Activated CD8-positive, alpha-beta memory T cell treated with anti-CD3 and anti-CD28 coated beads for 4 hours (primary cell): ENCODE data around the gene ATP5F1E.

Source experiments
- DNase-seq, 2 donors: peaks; one replicate each; pipeline ENCODE4 v3.0.0-alpha.2; 2020; ENCODE audit warnings: low read depth in 2 of 2

Gene ATP5F1E

DNA sequence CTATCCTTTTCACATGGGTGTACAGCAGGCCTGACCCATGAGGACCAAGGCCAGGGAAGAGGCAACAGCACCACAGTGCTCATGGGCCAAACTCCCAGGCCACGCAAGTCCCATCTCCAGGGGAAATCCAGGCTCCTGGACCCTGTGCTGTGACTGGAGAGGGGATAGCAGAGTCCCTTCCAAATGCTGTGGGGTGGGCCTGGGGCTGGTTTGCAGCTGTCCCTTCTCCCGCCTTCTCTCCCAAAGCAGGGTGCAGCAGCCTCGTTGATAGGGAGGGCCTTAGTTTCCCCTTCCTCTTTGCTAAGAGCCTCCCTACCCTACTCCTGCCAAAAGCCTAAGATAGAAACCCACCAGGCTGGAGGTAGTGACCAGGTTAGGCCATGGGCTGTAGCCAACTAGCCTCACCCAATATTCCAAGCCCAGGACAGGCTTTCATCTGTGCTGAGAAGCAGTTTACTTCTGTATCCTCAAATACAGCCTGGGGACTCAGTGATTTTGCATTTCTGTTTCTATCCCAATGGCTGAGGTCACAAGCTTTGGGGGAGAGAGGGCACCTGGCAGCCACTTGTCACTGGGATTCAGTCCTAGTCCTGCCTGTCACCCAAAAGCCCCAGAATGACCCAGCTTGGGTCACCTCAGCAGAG, 26.5 kb downstream of the ATP5F1E start:
- no peak for DNase-seq

DNA sequence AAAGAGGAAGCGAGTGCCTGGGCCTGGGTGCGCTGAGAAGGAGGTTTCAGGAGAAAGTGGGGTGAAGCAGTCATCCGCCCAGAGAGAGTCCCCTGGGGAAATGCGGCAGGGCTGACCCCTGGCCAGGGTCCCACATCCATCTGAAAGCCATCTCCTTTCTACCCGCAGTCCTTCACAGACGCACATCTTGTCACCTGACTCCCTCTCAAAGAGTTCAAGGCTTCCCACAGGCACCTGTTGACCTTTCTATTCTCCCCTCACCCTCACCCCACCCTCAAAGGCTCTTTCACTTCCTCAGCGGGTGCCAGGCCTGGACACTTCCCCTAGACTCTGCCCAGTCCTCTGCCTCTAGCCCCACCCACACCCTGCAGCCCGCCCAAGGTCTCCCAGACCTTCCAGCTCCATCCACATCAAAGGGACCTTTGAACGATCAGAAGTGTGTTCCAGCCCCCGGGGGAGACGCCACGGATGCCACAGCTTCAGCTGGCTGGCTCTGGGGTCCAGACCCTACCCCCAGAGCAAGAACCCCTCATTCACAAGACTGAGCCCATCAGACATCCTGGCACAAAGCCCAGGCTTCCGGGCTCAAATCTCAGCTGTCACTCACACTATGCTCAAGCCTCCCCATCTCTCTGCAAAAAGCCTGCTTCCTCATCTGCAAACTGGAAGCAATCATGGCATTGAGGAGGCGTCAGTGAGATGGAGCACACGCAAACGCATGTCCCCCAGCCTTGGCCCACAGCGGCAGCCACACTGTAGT, 27.2 kb downstream of the ATP5F1E start:
- no peak for DNase-seq

DNA sequence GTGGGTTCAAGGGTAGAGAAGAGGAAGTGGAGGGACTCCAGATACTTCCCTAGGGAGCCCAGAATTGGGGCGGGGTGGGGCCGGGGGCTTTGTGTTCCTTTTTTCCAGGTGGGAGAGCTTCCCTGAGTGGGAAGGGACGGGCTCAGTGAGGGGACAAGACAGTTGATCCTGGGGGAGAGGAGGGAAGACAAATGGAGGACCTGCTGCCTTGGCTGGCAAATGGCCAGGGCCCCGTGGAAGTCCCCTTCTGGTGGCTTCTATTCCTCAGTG, 27.7 kb downstream of the ATP5F1E start:
- no peak for DNase-seq

DNA sequence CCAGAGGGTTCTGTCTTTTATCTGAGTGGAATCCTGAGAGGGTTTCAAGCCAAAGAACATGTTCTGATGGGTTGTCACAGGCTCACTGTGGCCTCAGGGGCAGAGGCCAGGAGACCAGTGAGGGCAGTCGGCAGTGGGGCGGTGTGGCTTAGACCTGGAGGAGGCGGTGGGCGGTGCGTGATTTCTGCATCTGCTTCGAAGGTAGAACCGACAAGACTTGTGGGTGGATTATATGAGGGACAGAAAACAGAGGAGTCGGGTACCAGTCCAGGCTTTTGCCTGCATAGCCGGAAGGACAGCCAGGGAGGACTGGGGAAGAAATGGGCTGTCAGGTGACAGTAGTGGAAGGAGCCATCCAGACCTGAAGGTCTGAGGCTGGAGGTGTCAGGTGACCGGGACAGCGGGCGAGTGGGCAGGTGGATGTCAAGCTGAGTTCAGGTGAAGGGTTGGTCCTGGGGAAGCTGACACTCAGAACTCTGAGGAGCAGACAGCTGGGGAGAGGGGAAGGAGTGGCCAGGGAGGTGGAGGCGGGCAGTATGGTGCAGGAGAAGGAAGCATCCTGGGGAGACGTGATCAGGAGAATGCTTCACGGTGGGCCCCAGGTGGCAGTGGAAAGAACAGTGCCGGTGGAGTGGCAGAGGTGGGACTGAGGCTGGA, 28.2 kb downstream of the ATP5F1E start:
- no peak for DNase-seq

DNA sequence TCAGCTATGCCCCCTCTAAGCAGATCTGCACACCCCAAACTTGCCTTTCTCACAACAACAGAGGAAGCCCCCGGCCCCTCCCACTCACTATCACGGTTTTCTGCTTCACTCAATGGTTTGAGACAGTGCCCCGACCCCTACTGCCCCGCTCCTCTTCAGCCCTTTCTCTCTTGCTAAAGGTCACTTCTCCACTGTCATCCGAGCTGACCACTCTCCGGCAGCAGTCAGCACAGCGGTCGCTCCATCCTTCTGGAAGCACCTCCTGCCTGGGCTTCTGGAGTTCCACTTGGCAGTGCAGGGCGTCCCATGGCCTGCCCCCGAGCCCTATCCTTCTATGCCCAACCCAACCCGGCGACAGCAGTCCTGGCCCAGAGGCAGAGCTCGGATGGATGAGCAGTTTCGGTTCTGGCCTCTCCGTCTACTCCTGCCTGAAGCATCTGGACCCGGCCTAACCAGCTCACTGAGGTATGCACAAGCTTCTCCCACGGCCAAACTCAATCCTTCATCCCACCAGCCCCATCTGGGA, 29.2 kb downstream of the ATP5F1E start:
- no peak for DNase-seq

DNA sequence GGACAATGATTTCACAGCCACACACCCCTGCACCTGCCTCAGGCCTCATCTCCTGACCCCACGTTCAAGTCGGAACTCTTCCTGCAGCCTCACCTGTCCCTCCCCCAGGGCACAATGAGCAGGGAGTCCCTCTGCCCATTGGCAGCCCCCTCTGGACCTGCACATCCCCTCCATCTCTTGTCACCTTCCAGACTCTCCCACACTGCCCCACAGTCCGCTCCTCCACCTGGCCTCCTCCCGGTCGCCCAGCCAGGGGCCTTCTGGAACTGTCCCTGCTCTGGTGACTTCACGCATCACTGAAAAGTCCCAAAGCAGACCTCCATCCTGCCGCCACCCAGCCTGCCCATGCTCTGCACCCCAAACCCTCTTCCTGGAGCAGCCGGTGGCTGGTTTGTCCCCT, 29.7 kb downstream of the ATP5F1E start:
- DNase-seq, result no peak

DNA sequence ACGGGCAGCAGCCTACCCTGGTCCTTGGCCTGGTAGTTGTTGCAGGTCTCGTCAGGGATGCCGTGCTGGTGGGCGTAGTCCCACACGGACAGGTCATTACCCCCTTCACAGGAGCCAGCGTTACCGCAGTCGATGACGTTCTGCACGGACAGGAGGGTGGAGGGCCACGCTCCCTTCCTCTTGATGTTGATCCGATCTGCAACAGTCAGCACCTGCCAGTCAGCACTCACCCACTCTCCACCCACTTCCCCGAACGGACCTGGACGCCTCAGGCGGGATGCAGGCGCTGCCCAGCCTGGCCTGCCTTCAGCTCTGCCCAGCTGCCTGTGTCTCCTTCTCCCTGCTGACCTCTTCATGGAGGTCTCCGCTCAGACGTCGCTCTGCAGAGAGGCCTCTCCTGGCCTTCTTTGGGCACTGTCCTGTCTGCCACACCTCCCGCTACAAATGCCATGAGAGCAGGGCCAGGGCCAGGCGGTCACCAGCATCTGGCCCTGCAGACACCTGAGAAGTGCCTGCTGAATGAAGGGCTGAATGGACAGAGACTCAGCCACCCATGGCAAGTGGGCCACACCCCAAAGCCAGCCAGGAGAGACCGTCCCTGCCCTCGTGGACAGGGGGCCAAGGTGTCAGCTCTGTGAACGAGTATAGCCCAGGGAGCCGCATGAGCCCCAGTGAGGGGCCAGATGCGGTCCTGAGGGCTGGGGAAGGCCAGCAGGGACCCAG, 30.5 kb downstream of the ATP5F1E start:
- no peak for DNase-seq

DNA sequence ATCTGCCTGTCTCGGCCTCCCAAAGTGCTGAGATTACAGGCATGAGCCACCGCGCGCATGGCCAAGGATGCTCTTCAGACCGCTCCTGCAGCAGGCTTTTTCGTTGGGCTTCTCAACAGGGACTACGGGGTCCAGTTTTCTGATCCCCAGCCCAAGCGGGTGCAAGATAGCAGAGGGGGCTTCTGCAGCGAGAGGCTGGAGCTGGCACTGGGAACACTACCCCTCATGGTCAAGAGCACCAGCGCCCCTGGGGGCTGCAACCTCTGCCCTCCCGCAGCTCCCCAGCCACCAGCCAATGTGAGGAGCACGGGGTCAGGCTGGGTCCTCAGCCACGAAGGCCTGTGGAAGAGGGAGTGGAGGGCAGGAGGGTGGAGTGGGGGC, 31.1 kb downstream of the ATP5F1E start:
- no peak for DNase-seq

DNA sequence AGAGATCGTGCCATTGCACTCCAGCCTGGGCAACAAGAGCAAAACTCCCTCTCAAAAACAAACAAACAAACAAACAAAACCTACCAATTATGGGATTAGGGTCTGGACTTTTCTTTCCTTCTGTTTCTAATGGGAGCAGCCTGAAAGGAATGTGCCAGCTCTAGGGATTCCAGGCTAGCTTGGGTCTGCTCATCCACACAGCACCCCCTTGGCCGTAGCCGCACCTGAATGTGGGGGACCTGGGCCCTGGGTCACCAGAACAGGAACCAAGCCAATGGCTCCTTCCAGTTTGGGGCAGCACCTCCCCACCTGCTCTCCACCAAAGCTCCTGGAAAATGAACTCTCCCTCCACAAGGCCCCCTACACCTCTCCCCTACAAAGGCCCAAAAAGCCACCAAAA, 31.8 kb downstream of the ATP5F1E start:
- DNase-seq, result no peak

DNA sequence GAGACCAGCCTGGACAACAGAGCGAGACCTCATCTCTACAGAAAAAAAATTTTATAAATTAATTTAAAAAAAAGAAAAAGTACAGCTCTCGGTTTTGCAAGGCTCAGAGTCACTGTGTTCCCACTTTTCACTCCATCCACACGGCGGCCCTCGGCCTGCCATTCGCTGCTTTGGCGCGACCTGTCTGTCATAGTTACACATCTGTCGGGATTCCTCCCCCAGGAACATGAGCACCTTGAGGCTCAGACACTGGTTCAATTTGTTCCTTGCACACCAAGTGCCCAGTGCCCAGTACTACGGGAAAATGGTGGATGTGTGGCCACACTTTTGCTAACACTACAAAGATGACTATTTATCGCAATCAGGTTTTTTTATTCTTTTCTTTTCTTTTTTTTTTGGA, 33.5 kb downstream of the ATP5F1E start:
- no peak for DNase-seq

DNA sequence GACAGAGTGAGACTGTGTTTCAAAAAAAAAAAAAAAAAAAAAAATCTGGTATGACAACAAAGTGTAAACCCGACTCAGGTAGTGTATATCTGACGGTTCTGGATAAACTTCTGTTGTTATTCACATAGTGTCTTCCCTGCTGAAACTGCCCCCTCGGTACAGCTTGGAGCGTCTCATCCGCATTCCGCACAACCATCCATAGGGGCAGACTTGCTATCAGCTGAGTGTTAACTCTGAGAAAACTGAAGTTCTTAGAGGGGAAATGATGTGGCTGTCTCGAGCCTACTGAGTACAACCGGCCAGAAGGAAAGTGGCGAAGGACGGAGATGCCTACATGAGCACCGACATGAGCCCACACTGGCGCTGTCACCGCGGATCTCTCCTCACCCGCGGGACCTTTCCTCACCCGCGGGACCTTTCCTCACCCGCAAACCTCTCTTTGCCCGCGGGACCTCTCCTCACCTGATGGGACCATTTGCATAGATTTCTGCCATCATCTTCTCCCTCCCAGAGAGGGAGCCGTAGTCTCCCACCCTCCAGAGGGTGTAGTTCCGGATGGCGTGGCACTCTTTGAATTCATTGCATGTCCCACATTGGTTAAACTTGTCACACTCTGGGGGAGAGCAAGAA, 34.9 kb downstream of the ATP5F1E start:
- no peak for DNase-seq

DNA sequence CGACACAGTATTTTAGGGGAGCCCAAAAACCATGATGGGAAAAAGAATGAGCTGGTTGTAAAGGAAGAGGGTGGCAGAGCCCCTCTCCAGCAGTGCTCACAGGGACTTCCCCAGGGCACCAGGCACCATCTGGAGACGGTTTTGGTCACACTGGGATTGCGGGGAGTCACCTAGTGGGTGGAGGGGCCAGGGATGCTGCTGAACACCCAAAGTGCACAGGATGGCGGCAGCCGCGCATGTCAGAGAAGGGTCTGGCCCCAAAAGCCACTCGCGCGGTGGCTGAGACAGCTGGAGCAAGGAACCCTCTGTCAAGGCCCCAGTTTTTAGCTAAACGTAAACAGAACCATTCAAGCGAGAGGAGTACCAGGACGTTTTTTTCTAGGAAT, 35.9 kb downstream of the ATP5F1E start:
- no peak for DNase-seq

DNA sequence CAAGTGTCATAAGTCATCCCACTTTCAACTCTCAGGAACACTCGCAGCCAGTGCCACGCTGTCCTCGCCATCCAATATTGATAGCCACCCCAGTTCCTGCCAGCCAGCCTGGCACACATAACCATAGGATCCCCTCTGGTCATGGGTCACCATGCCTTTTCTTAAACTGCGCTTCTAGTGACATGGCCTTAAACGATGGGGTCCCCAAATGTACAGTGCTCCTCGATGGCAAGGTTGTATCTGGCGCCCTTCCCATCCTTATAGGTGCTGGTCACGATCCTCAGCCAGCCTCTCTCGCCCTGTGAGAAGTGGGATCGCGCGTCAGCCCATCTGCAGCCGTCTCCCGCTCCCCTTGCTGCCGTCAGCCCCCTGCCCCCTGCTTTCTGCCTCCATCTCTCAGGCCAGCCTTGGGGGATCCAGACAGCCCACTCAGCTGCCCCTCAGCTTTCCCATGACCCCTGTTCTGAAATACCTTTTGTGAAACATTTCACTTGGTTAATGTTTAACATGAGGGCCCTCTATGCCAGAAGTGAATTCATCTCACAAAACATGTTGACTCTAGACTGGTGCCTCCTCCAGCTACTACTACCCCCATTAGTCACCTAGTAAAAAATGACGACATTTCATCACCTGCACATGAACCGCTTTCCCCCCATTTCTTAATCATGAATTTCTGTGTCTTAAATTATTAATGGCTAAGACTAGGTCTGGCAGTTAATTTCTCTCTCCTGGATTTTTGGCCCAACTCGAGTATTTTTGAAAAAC, 36.5 kb downstream of the ATP5F1E start:
- no peak for DNase-seq

DNA sequence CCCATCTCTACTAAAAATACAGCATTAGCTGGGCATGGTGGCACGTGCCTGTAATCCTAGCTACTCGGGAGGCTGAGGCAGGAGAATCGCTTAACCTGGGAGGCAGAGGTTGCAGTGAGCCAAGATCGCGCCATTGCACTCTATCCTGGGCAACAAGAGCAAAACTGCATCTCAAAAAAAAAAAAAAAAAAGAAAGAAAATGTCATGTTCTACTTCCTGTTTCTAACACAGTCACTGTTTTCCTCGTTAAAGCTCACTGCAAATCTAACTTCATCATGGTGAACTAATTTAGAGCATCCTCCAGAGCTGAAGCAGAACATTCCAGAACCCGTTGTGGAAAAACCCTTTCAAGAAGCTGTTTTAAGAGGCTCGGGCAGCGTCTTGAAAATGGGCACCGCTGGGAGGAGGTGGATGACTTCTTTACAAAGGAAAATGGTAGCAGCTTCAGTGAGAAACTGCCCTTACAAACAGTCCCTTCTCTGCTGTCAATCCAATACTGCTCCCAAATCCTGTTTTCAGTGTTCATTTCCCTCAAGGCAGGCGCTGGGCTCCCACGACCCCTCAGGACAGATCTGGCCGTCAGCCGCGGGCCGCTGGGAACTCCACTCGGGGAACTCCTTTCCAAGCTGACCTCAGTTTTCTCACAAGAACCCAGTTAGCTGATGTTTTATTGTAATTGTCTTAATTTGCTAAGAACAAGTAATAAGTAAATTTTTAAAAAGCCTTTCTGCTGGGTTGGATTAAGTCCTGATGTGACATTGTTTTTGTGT, 37.6 kb downstream of the ATP5F1E start:
- no peak for DNase-seq

DNA sequence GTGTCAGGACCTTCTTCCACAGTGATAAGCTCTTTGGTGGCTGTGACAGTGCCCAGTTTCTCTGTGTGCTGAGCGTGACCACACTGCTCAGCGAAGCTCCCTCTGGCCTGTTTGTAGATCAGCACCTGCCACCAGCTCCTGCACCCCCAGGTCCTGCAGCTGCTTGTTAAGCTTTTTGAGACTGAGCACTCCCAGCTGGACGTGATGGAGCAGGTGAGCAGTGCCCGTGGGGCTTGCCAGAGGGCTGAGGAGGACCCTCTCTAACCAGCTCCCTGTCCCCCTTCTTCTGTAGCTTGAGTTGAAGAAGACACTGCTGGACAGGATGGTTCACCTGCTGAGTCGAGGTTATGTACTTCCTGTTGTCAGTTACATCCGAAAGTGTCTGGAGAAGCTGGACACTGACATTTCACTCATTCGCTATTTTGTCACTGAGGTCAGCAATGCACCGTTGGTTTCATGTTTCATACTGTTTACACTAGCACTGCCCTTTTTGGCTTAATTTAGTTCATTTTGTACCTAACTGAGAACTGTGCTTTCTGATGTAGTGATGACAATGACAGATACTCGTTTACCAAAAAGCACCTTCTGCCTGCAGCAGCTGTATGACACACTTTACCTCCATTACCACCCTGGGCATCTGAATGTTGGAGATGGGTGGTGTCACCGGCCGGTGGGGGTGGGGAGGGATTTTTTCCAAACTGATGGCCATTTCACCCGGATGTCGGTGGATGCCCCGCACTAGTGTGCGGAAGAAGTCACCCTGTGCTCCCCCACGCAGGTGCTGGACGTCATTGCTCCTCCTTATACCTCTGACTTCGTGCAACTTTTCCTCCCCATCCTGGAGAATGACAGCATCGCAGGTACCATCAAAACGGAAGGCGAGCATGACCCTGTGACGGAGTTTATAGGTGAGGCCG, 38.5 kb downstream of the ATP5F1E start:
- no peak for DNase-seq

DNA sequence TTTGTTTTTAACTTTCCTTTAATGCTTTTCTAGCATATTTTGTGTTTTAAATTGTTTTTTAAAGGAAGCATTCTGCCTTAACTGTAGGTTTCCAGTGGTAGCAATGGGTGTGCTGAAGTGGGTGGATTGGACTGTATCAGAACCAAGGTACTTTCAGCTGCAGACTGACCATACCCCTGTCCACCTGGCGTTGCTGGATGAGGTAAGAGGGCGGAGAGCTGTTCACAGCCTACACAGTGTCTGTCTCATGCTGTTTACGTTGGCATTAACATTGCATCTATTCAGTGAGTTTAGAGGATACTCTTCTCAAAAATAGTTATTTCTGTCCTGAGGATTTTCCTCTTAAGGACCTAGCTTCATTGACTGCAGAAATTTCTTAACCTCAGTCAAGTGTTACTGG, 39.2 kb downstream of the ATP5F1E start:
- no peak for DNase-seq

DNA sequence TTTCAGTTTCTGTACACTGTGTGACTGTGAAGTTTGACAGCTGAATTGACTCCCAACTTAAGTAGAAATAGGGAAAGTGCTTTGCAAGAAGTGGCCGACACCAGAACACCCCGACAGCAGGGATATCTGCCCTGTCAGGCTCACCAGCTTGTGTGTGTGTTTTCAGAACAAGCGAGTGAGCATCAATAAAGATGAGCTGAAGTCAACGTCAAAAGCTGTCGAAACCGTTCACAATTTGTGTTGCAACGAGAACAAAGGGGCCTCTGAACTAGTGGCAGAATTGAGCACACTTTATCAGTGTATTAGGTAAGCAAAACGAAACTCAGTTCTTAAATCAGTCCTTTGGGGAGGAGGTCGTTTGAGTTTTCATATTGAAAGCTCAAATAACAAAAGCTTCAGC, 40.4 kb downstream of the ATP5F1E start:
- no peak for DNase-seq

DNA sequence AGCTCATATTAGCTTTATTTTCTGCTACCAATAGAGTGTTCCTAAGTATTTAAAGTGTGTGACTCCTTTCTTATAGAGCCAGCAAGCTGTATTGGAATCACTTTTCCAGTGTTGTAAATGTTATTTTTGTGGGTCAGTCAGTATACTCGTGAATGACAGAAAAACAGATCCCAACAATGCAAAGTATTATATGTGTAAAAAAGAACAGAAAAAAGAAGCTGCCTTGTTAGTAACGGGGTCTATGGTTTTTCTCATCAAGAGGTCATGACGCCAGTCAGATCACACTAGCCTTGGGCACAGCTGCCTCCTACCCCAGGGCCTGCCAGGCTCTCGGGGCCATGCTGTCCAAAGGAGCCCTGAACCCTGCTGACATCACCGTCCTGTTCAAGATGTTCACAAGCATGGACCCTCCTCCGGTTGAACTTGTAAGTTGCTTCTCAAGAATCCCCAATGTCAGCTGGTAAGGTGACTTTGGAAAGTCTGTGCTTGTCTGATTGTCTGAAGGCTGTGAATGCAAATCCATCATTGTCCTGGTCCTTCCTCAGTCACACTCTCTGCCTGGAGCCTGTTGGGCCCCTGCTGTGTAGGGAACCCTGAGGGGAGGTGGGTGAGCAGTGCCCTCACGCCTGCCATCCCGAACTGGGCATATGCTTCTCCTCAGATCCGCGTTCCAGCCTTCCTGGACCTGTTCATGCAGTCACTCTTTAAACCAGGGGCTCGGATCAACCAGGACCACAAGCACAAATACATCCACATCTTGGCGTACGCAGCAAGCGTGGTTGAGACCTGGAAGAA, 41.3 kb downstream of the ATP5F1E start:
- no peak for DNase-seq

DNA sequence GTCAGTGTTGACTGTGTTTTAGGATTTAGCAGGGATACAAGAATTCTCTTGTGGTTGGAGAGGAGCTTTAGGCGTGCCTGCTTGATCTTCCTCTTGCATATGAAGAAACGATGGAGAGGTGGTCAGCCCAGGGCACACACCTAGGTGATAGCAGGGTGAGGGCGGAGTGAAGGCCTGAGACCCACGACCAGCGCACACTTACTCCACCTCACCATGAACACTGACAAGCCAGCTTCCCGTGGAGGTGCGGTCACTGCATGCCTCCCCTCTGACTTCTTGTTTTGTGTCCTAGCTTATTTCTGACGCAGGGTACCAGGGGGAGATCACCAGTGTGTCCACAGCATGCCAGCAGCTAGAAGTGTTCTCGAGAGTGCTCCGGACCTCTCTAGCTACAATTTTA, 42.9 kb downstream of the ATP5F1E start:
- no peak for DNase-seq
